Esophagus muscularis mucosa (tissue), 3 donors: Measurements from ENCODE around the gene AK4.

Experiments used
- EP300 ChIP-seq: sonication (generic); formaldehyde crosslinking; IDR thresholded peaks from one replicate; pipeline ENCODE4 v1.6.1; 2017; ENCODE audit warnings: antibody characterized with exemption
- TF ChIP-seq, protein P1 (sequence below), 3 experiments: fragments of 200-600 bp in 2 of 3; fragments of 450-650 bp in 1 of 3; sonication (generic) in 2 of 3; IDR thresholded peaks; one replicate each; pipeline ENCODE4 v1.5.1; 2017 to 2019; ENCODE audit warnings: antibody characterized with exemption in 3 of 3, mild to moderate bottlenecking in 2 of 3, moderate library complexity in 1 of 3

DNA sequence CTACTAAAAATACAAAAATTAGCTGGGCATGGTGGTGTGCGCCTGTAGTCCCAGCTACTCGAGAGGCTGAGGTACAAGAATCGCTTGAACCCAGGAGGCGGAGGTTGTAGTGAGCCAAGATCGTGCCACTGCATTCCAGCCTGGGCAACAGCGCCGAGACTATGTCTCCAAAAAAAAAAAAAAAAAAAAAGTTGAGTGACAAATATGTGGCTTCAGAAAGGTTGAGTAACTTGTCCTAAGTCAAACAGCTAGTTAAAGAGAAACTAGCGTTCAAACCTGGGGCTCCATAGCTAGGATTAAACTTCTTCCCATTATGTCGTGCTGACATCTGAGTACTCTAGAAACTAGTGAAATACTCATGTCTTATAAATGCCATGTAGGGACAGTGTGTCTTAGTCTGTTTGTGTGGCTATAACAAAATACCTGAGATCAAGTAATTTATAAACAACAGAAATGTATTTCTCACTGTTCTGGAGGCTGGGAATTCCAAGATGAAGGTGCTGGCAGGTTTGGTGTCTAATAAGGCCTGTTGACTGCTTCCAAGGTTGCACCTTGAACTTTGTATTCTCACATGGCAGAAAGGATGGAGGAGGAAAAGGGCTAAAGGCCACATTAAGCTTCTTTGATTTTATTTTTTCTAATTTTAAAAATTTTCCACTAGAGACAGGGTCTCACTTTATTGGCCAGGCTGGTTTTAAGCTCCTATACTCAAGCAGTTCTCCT, 12.0 kb downstream of the AK4 start:
- no peak for TF ChIP-seq EP300
- TF ChIP-seq, protein P1, sequence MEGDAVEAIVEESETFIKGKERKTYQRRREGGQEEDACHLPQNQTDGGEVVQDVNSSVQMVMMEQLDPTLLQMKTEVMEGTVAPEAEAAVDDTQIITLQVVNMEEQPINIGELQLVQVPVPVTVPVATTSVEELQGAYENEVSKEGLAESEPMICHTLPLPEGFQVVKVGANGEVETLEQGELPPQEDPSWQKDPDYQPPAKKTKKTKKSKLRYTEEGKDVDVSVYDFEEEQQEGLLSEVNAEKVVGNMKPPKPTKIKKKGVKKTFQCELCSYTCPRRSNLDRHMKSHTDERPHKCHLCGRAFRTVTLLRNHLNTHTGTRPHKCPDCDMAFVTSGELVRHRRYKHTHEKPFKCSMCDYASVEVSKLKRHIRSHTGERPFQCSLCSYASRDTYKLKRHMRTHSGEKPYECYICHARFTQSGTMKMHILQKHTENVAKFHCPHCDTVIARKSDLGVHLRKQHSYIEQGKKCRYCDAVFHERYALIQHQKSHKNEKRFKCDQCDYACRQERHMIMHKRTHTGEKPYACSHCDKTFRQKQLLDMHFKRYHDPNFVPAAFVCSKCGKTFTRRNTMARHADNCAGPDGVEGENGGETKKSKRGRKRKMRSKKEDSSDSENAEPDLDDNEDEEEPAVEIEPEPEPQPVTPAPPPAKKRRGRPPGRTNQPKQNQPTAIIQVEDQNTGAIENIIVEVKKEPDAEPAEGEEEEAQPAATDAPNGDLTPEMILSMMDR (IDR thresholded peaks at IDR 0.05) = no peak
